ENCODE measurements around the gene VANGL2. TPM values are rescaled to one million over a fixed set of nuclear protein-coding genes. Genes with fewer than 3 reads are reported as not detected.

Gene VANGL2
- total and polyA plus RNA-seq, 2 of the 8 experiments (the other 6 are each of a cell fraction or from before 2014, with no cell fraction given) = 62.5 to 118 TPM

DNA sequence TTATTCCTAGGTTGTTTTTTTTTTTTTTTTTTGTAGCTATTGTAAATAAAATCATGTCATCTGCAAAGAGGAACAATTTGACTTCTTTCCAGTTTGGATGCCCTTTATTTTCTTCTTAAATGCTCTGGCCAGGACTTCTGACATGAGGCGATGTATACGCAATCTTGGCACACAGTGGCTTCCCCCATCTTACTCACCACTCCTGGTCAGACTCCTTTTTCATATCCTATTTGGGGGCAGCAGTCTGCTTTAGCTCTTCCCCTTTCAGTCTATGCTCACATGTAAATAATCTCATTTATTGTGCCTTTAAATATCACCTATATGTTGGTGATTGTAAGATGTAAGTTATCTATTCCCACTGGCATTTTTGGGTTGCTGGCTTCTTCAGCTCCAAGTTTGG is 66.6 kb downstream of the VANGL2 start:
- H3K9ac ChIP-seq (replicated peaks in 1 of 4; ENCODE audit: extremely low read depth in 1 of 4, low read depth in 3 of 4, low read length in 3 of 4) = no peak overlapping the region
- no peak overlapping the region for H2BK15ac ChIP-seq (ENCODE audit: low read length)
- no peak overlapping the region for H3K18ac ChIP-seq (ENCODE audit: extremely low read depth, low read length)
- H4K5ac ChIP-seq (ENCODE audit: insufficient read length, low read depth, low read length) = no peak overlapping the region
- no peaks in the 10 kb centered on the region for H3K36me3 ChIP-seq (ENCODE audit: control insufficient read depth in 2 of 4, insufficient read depth in 4 of 4, low read length in 3 of 4)
- no peak overlapping the region for H3K4me2 ChIP-seq (ENCODE audit: insufficient read depth in 1 of 2, low read depth in 2 of 2, low read length in 2 of 2)
- no peak for FAIRE-seq
- WGBS, 2 experiments (ENCODE audit: extremely low coverage in 1 of 2, insufficient coverage in 1 of 2, insufficient read length in 1 of 2, insufficient replicate concordance in 2 of 2, low coverage in 1 of 2, low lambda C conversion rate in 2 of 2, missing lambda C conversion rate in 1 of 2) = 100% methylated on average over 2 of the region's 2 CpGs; no CpG with 5 or more reads in 1 of the 2 experiments
- no peaks in the 10 kb centered on the region; a peak in 1 of 7 replicates for H3K4me1 ChIP-seq (replicated peaks in 1 of 4; ENCODE audit: control insufficient read depth in 3 of 4, insufficient read depth in 4 of 4, low read length in 3 of 4)
- TF ChIP-seq EZH2 (IDR thresholded peaks at IDR 0.05; ENCODE audit: low read depth, low read length, severe bottlenecking) = no peak
- ChIA-PET POLR2A (ENCODE audit: partially characterized antibody) (no interaction called here), CTCF (ENCODE audit: partially characterized antibody) (interaction anchor here (0.5 to 1.0 kb wide), 2 partner anchors 174 to 206 kb away, joined by 3 read pairs; no protein-coding TSS in a partner anchor)
- H3K79me1 ChIP-seq (ENCODE audit: low read depth, low read length) = no peaks in the 10 kb centered on the region
- no peak overlapping the region for H3K14ac ChIP-seq (ENCODE audit: insufficient read length)
- H2AK5ac ChIP-seq (ENCODE audit: low read depth, low read length) = no peak overlapping the region
- H2BK20ac ChIP-seq (ENCODE audit: low read length) = no peak overlapping the region
- no peak for DNase-seq (ENCODE audit: low read depth in 1 of 2, low spot score in 2 of 2)
- H3K4ac ChIP-seq (replicated peaks; ENCODE audit: insufficient read length, low read depth, low read length) = no peak overlapping the region
- H4K20me1 ChIP-seq (replicated peaks in 1 of 2; ENCODE audit: control insufficient read depth in 1 of 2, insufficient read depth in 2 of 2, low read length in 2 of 2) = no peaks in the 10 kb centered on the region
- H4K91ac ChIP-seq (replicated peaks; ENCODE audit: insufficient read length, low read length) = no peak overlapping the region
- no peak overlapping the region for H3K56ac ChIP-seq (replicated peaks; ENCODE audit: insufficient read length, low read depth, low read length)
- H2BK12ac ChIP-seq (ENCODE audit: low read depth, low read length) = no peak overlapping the region
- no peak overlapping the region for H3K4me3 ChIP-seq (ENCODE audit: extremely low read depth in 1 of 4, insufficient read depth in 2 of 4, low read depth in 3 of 4, low read length in 4 of 4)
- peaks cover 0 to 1% (median 0%) of the 10 kb centered on the region in 4 experiments; a peak in 1 of 7 replicates for H3K27me3 ChIP-seq (replicated peaks in 1 of 4; ENCODE audit: control insufficient read depth in 3 of 4, extremely low read depth in 1 of 4, insufficient read depth in 3 of 4, low read length in 3 of 4)
- H3K79me2 ChIP-seq (ENCODE audit: control insufficient read depth in 1 of 2, insufficient read depth in 2 of 2, low read length in 2 of 2) = no peaks in the 10 kb centered on the region
- H3K9me3 ChIP-seq (ENCODE audit: insufficient read depth in 2 of 2, low read depth in 1 of 2, low read length in 1 of 2) = no peaks in the 10 kb centered on the region
- no peak overlapping the region for H3K23ac ChIP-seq (ENCODE audit: insufficient read length)
- no peak overlapping the region for H2BK5ac ChIP-seq (ENCODE audit: low read depth, low read length)
- H2AFZ ChIP-seq (ENCODE audit: low read length) = no peak overlapping the region
- no peaks in the 10 kb centered on the region for H3K23me2 ChIP-seq (ENCODE audit: low read depth, low read length)
- no peak overlapping the region for H2BK120ac ChIP-seq (replicated peaks; ENCODE audit: low read depth, low read length)
- H3K27ac ChIP-seq (ENCODE audit: low read depth, low read length) = no peak overlapping the region
- no peak overlapping the region for H4K8ac ChIP-seq (ENCODE audit: extremely low read depth, insufficient read depth, low read length)
